ENCODE measurements around the gene UTS2R. TPM values are rescaled to one million over a fixed set of nuclear protein-coding genes. Genes with fewer than 3 reads are reported as not detected.
"Not testable (repeated sequence)": the region's sequence is repeated elsewhere in the genome, so short reads cannot be mapped to it uniquely, and the experiment has no call there.

The UTS2R gene
- polyA plus RNA-seq, 1 donor: 0.04 TPM

- Histone ChIP-seq H3K27me3 (ENCODE audit: control insufficient read depth, insufficient read depth, low read length) (peaks cover 63% of the 10 kb centered on the region), H3K4me1 (ENCODE audit: control insufficient read depth, insufficient read depth, low read length) (peaks cover 11% of the 10 kb centered on the region), H3K27ac (ENCODE audit: low read length) (no peak overlapping the region), H3K9me3 (ENCODE audit: control insufficient read depth, low read depth, low read length) (peaks cover 14% of the 10 kb centered on the region), H3K36me3 (ENCODE audit: control insufficient read depth, insufficient read depth, low read length) (no peaks in the 10 kb centered on the region), H3K4me3 (ENCODE audit: low read length) (no peak overlapping the region)
- no peak for DNase-seq
- WGBS (ENCODE audit: insufficient coverage, low lambda C conversion rate): 18% methylated on average over 2 of the region's 38 CpGs
Measured at GRCh38 chr17:82370471-82371332, 863 bp upstream of the UTS2R start.

DNA sequence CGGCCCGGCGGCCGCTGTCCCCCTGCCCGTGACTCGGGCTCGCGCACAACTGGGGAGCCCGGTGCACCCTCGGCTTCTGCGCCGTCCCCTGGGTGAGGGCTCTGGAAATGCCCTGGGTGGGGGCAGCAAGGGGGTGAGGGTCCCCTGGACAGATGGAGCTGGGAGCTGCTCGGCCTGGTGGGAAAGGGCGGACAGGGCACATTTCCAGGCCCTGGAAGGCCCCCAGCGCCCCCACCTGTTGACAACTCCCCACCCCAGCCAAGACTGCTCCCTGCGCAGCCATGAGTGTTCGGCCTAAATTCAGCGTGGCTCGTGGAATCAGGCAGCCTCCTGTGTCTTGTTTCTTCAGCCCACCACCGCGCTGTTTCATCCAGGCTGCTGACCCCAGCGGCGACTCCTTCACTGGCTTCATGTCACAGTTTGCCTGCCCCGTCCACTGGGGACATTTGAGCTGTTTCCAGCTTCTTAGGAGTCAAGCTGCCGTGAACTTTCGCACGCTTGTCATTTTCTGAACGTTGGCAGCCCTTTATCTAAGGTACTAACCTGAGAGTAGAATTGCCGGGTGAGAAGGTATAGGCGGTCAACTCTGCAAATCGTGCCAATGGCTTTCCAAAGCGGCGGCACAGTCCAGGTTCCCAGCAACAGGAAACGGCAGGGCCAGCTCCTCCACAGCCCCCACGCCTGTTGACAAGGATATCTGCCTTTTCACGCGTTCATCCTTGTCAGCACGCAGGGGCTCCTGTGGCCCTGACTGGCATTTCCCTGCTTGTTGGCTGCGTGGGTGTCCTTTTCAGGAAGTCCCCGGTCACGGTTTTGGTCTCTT, 895 bp downstream of the UTS2R start:
- peaks cover 72% of the 10 kb centered on the region for H3K27me3 ChIP-seq (ENCODE audit: control insufficient read depth, insufficient read depth, low read length)
- WGBS (ENCODE audit: insufficient coverage, low lambda C conversion rate): 61% methylated on average over 3 of the region's 41 CpGs
- no peak overlapping the region for H3K4me3 ChIP-seq (ENCODE audit: low read length)

DNA sequence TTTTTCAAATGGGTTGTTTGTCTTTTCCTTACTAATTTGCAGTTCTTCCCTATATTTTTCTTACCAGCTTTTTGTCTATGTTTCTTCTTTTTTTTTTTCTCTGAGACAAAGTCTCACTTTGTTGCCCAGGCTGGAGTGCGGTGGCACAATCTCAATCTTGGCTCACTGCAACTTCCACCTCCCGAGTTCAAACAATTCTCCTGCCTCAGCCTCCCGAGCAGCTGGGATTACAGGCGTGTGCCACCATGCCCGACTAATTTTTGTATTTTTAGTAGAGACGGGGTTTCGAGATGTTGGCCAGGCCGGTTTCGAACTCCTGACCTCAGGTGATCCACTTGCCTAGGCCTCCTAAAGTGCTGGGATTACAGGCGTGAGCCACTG, 1.5 kb downstream of the UTS2R start:
- WGBS (ENCODE audit: insufficient coverage, low lambda C conversion rate): no CpG with 5 or more reads among the region's 10 CpGs
- H3K4me3 ChIP-seq (ENCODE audit: low read length): not testable (repeated sequence)

More for the DNA sequence above, 895 bp downstream of the UTS2R start:
- Histone ChIP-seq H3K27ac (ENCODE audit: low read length) (no peak overlapping the region), H3K9me3 (ENCODE audit: control insufficient read depth, low read depth, low read length) (peaks cover 18% of the 10 kb centered on the region), H3K4me1 (ENCODE audit: control insufficient read depth, insufficient read depth, low read length) (peaks cover 5% of the 10 kb centered on the region), H3K36me3 (ENCODE audit: control insufficient read depth, insufficient read depth, low read length) (no peaks in the 10 kb centered on the region)
- DNase-seq: no peak

DNA sequence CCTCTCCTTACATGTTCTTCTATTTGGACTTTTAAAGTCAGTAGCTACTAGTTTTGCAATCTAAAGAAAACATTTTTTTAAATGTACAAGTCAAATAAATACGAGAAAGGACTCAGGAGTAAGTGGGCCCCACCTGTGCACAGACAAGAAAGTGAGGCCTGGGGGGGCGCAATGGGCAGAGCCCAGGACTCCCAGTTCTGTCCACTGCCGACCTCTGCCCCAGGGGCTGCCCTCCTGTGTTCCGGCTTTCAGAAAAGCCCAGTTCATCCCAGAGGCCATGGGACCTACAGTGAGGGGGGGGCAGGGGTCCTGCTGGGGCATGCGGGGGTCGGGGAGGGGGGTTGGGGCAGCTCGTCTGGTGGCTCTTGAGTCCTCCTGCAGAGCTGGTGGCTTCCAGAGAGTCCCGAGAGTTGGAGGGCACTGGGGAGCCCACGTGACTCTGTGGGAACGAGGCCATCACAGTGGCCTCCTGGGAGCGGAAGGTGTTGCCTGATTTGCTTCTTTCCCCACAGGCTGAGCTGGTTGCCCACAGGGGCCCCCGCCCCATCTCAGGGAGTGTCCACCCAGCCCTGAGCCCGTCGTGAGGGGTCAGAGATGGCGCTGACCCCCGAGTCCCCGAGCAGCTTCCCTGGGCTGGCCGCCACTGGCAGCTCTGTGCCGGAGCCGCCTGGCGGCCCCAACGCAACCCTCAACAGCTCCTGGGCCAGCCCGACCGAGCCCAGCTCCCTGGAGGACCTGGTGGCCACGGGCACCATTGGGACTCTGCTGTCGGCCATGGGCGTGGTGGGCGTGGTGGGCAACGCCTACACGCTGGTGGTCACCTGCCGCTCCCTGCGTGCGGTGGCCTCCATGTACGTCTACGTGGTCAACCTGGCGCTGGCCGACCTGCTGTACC, 2.4 kb downstream of the UTS2R start:
- H3K27ac ChIP-seq (ENCODE audit: low read length): no peak overlapping the region
- no peak overlapping the region for H3K4me3 ChIP-seq (ENCODE audit: low read length)
- DNase-seq: no peak
- peaks cover 5% of the 10 kb centered on the region for H3K4me1 ChIP-seq (ENCODE audit: control insufficient read depth, insufficient read depth, low read length)
- H3K9me3 ChIP-seq (ENCODE audit: control insufficient read depth, low read depth, low read length): peaks cover 18% of the 10 kb centered on the region
- no peaks in the 10 kb centered on the region for H3K36me3 ChIP-seq (ENCODE audit: control insufficient read depth, insufficient read depth, low read length)
- WGBS (ENCODE audit: insufficient coverage, low lambda C conversion rate): no CpG with 5 or more reads among the region's 37 CpGs
- peaks cover 81% of the 10 kb centered on the region for H3K27me3 ChIP-seq (ENCODE audit: control insufficient read depth, insufficient read depth, low read length)

More for the DNA sequence above, 1.5 kb downstream of the UTS2R start:
- not testable (repeated sequence) for H3K27ac ChIP-seq (ENCODE audit: low read length); H3K4me1 ChIP-seq (ENCODE audit: control insufficient read depth, insufficient read depth, low read length); H3K36me3 ChIP-seq (ENCODE audit: control insufficient read depth, insufficient read depth, low read length); DNase-seq
- peaks cover 18% of the 10 kb centered on the region for H3K9me3 ChIP-seq (ENCODE audit: control insufficient read depth, low read depth, low read length)
- H3K27me3 ChIP-seq (ENCODE audit: control insufficient read depth, insufficient read depth, low read length): peaks cover 72% of the 10 kb centered on the region

DNA sequence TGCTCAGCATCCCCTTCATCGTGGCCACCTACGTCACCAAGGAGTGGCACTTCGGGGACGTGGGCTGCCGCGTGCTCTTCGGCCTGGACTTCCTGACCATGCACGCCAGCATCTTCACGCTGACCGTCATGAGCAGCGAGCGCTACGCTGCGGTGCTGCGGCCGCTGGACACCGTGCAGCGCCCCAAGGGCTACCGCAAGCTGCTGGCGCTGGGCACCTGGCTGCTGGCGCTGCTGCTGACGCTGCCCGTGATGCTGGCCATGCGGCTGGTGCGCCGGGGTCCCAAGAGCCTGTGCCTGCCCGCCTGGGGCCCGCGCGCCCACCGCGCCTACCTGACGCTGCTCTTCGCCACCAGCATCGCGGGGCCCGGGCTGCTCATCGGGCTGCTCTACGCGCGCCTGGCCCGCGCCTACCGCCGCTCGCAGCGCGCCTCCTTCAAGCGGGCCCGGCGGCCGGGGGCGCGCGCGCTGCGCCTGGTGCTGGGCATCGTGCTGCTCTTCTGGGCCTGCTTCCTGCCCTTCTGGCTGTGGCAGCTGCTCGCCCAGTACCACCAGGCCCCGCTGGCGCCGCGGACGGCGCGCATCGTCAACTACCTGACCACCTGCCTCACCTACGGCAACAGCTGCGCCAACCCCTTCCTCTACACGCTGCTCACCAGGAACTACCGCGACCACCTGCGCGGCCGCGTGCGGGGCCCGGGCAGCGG, 3.2 kb downstream of the UTS2R start:
- WGBS (ENCODE audit: insufficient coverage, low lambda C conversion rate): no CpG with 5 or more reads among the region's 79 CpGs
- Histone ChIP-seq H3K4me3 (ENCODE audit: low read length) (no peak overlapping the region), H3K36me3 (ENCODE audit: control insufficient read depth, insufficient read depth, low read length) (no peaks in the 10 kb centered on the region), H3K4me1 (ENCODE audit: control insufficient read depth, insufficient read depth, low read length) (peaks cover 5% of the 10 kb centered on the region), H3K27ac (ENCODE audit: low read length) (no peak overlapping the region), H3K27me3 (ENCODE audit: control insufficient read depth, insufficient read depth, low read length) (peaks cover 80% of the 10 kb centered on the region), H3K9me3 (ENCODE audit: control insufficient read depth, low read depth, low read length) (peaks cover 18% of the 10 kb centered on the region)
- no peak for DNase-seq

GRCh38 chr17:82375359-82376041, 3.9 kb downstream of the UTS2R start:
- Histone ChIP-seq H3K36me3 (ENCODE audit: control insufficient read depth, insufficient read depth, low read length) (no peaks in the 10 kb centered on the region), H3K27me3 (ENCODE audit: control insufficient read depth, insufficient read depth, low read length) (peaks cover 78% of the 10 kb centered on the region), H3K27ac (ENCODE audit: low read length) (no peak overlapping the region), H3K4me3 (ENCODE audit: low read length) (no peak overlapping the region), H3K4me1 (ENCODE audit: control insufficient read depth, insufficient read depth, low read length) (peaks cover 4% of the 10 kb centered on the region), H3K9me3 (ENCODE audit: control insufficient read depth, low read depth, low read length) (peaks cover 18% of the 10 kb centered on the region)
- WGBS (ENCODE audit: insufficient coverage, low lambda C conversion rate): no CpG with 5 or more reads among the region's 46 CpGs
- no peak for DNase-seq

DNA sequence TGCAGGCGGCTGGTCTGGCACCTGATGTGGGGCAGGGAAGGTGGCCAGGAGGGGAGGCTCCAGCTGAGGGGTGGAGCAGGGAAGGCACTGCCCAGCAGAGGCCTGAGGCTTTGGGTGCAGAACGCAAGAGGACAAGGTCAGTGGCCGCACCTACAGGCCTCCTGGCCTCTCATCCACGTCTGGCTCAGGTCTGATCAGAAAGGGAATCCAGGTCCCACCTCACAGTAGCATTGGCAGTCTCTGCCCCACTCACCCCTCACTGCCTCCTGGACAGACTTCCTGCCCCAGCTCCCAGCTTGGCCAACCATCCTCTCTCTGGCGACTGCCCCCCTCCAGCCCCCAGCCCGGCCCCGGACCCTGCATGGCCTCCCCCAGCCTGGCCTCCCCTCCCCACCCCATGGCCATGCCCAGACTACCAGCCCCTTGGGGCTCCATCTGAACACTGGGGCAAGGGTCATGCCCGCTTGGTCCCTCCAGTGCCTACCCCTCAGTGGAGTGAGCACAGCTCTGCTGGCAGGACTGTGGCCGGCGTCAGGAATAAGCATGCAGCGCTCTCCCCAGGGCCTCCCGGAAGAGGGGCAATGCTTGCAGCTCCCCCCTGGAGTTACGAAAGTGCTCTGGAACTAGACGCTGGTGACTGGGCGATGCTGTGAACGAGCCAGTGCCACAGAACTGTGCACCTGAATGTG, 4.6 kb downstream of the UTS2R start:
- DNase-seq: no peak
- H3K27me3 ChIP-seq (ENCODE audit: control insufficient read depth, insufficient read depth, low read length): peaks cover 77% of the 10 kb centered on the region
- WGBS (ENCODE audit: insufficient coverage, low lambda C conversion rate): no CpG with 5 or more reads among the region's 16 CpGs

DNA sequence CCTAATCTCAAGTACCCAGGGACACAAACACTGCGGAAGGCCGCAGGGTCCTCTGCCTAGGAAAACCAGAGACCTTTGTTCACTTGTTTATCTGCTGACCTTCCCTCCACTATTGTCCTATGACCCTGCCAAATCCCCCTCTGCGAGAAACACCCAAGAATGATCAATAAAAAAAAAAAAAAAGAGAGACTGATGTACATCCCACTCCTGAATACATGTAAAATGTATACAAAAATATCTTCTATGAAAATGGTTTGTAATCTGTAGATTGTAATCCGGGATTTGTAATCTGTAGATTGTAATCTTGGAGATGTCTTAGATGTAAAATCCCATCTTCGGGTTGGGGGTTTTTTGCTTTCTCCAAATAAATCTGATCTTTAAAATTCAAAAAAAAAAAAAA, 5.7 kb downstream of the UTS2R start:
- H3K4me1 ChIP-seq (ENCODE audit: control insufficient read depth, insufficient read depth, low read length); H3K36me3 ChIP-seq (ENCODE audit: control insufficient read depth, insufficient read depth, low read length); H3K9me3 ChIP-seq (ENCODE audit: control insufficient read depth, low read depth, low read length); H3K4me3 ChIP-seq (ENCODE audit: low read length); DNase-seq; H3K27ac ChIP-seq (ENCODE audit: low read length): not testable (repeated sequence)
- H3K27me3 ChIP-seq (ENCODE audit: control insufficient read depth, insufficient read depth, low read length): peaks cover 69% of the 10 kb centered on the region
- 83% methylated on average over 1 of the region's 5 CpGs for WGBS (ENCODE audit: insufficient coverage, low lambda C conversion rate)

More for the DNA sequence above, 4.6 kb downstream of the UTS2R start:
- H3K9me3 ChIP-seq (ENCODE audit: control insufficient read depth, low read depth, low read length): peaks cover 14% of the 10 kb centered on the region
- H3K4me3 ChIP-seq (ENCODE audit: low read length): no peak overlapping the region
- H3K27ac ChIP-seq (ENCODE audit: low read length): no peak overlapping the region
- H3K36me3 ChIP-seq (ENCODE audit: control insufficient read depth, insufficient read depth, low read length): no peaks in the 10 kb centered on the region
- no peaks in the 10 kb centered on the region for H3K4me1 ChIP-seq (ENCODE audit: control insufficient read depth, insufficient read depth, low read length)
